Stimulated activated CD4-positive, alpha-beta T cell treated with anti-CD3 and anti-CD28 coated beads, TNF-alpha, amount 100 ng/mL, for 1 hour (primary cell): ENCODE data around the gene UBE3A.

Experiments used
- DNase-seq, 3 donors: peaks; one replicate each; pipeline ENCODE4 v3.0.0-alpha.2; 2020; ENCODE audit warnings: low read depth in 3 of 3, low spot score in 1 of 3

UBE3A gene

DNA sequence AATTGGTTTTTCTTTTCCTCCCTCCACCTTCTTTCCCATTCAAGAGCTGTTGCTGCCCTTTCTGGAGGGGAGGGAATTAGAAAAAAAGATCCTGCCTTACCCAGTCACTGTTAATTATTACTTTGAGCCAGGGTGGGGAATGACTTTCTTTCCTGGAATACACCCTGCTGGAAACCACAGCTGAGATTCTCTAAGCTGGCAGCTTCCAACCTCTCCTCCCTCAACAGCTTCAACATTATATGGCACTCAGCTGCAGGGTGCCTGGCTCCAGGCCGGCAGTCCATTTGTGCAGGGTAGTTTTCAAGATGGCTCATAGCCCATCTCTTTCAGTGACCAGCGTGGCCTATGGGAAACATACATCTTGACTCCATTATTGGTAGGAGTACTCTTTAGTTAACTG, 105.8 kb downstream of the UBE3A start:
- DNase-seq: no peak

DNA sequence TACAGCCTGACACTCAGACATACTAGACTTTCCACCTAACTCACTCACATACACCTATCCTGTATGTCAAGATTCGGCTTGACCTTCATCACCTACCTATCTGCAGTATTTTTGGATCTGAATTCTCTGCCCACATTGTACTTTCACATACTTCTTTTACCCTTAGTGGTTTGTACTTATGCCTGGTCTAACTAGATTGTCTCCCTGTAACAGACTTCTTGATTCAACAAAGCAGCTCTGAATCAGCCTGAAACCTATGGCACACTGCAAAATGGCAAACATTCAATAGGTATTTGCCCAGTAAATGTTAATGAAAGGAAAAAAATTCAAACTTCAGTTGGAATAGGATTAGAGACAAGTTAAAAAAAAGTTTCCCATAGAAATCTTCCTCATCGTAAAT, 106.5 kb downstream of the UBE3A start:
- DNase-seq: no peak

DNA sequence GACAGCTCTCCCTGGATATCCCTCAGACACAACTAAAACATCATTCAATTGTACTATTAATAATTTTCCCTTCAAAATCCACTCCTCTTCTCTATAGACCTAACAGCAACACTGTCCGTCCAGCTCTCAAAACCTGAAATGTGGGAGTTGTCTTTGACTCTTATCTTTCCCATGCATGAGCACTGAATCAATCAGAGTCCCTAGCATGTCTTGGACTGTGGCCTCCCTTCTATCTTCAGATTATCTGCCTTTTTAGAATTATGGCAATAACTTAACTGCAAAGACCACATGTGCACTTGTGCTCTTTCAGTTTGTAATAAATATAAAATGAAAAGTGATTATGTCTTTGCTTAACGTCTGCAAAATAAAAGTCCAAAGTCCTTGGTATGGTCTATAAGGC, 107.0 kb downstream of the UBE3A start:
- DNase-seq: no peak

DNA sequence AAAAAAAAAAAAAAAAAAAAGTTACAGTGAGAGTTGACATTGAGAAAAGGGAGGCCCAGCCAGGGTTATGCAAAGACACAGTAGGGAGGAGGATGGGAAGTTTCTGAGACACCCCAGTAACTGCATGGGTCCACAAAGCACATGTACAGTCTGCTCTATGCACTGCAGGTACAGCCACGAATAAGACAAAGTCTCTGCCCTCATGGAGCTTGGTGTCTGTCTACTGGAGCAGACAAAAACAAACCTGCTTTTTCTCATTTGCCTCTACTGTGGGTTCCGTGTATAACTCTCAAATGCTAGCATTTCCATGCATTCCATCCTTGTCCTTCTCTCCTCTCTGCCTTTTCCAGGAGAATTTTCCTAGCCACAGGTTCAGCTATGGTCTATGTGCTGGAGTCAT, 107.4 kb downstream of the UBE3A start:
- DNase-seq: no peak

DNA sequence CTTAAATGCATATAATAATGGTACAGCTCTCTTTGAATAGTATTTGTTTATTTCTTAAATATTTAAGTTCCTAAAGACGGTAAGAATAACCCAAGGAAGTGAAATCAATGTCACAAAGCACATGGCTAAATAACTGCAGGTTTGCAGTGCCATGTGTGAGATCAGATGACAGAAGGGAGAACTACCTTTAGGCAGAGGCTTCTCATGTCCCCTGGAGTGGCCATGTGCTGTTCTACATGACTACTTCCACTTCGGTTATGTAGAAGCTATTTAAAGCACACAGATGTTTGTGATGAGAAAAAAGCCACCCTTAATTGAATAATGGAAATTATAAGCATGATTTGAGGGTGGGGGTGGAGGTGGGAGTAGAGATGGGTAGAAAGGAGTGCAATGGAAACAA, 109.1 kb downstream of the UBE3A start:
- DNase-seq: no peak

DNA sequence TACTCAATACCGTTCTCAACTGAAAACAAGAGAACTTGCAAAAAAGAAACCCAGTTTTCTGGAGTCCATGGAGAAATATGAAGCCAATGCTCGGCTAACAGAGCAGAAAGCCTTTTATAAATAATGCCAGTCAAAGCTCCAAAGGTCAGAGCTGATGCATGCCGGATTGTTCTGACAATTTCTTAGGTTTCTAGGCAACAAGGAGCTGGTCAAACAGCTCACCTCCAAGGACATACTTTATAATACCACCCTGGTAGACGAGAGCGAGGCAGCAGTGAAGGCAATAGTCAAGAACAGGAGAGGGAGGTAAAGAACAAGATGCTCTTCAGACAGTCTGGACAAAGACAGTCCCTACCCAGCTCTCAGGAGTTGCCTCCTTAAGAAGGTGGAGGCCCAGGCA, 111.1 kb downstream of the UBE3A start:
- DNase-seq: no peak

DNA sequence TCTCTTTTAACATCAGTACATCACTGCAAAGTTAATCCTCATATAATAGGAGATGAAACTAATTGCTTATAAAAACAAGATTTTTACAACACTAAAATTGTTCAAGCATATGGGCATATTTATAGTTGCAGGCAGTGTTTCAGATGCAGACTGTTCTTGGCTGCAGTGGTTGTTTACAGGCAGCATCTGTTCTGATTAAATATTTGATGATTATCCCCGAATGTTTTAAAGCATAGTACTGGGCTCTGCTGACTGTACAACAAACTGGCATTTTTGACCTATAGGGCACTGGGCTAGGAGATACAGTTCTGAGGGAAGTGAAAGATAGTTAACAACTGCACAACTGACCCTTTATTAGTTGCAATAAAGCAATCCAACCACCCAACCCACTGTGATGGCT, 113.6 kb downstream of the UBE3A start:
- DNase-seq: no peak

DNA sequence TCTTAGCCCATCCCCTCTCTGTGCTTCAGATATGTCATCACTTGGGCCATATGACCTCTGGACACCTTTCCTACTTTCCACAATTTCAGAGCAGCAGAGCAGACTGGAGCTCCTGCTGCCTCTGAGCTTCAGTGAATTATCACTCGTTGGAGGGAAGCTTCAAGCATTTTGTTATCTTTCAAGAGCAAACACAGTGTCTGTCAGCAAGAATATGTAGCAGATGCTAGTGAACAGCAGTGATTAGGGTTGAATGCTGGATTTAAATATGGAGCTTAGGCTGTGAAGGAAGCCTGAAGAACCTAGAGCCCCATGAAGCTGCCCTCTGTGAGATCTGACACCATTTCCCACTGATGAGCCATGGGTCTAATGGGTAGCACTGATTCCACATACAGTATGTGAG, 115.4 kb downstream of the UBE3A start:
- DNase-seq: no peak

DNA sequence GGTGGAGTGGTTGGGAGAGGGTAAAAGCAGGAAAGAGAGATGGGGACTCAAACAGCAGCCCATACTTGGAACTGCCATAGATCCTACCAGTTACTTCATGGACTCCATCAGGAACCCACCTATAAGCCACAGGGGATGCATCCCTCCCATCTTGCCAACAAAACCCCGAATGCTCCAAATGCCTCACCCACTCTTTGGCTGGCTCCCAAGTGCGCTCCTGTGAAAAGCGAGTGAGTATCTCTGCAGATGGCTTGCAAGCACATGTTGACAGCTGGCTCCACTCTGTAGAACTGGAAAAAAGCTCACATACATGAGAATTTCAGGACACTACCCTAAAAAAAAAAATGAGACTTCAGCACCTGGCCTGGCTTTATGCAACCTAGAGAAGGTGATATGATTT, 151.0 kb downstream of the UBE3A start:
- no peak for DNase-seq
